Measurements from ENCODE around the gene CCM2. TPM values are rescaled to one million over a fixed set of nuclear protein-coding genes. Genes with fewer than 3 reads are reported as not detected.

CCM2 gene
- total RNA-seq, 2 experiments from 2014 or later, result 48.8 to 52.8 TPM

- H3K4me3 Mint-ChIP-seq, result peak overlapping the region; percentile 82
- no peaks in the 10 kb centered on the region for H3K9me3 Mint-ChIP-seq
These were observed 31.8 kb downstream of the CCM2 start for GRCh38 chr7:45031829-45032228.

DNA sequence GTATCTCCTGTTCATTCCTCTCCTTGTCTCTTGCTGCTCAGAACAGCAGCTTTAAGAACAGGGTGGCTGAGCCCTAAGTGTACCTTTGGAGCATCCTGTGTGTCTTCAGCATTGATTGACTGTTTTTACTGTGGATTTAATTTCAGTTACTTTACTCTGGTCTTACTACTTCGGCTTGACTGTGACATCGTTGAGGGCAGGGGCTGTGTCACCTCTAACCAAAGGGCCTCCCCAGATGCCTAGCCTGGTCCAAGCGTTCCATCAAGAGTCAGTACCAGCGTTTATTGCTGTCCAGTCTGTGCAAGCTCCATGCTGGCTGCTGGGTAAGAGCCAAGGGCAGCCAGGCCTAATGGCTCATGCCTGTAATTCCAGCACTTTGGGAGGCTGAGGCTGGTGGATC lies 32.4 kb downstream of the CCM2 start:
- H3K9me3 ChIP-seq (ENCODE audit: control insufficient read depth in 1 of 2, insufficient read depth in 1 of 2, low read length in 2 of 2), result no peaks in the 10 kb centered on the region
- intact Hi-C loops (cut with DNase I, micrococcal nuclease), result no loop called here
- no peak for DNase-seq
- ATAC-seq (ENCODE audit: poor library complexity), result no peak
- Mint-ChIP-seq H3K27me3 (no peaks in the 10 kb centered on the region), H3K4me3 (peak overlapping the region; percentile 82), H3K4me1 (ENCODE audit: low read depth) (peaks cover 79% of the 10 kb centered on the region), H3K36me3 (ENCODE audit: low read depth) (peaks cover 79% of the 10 kb centered on the region), H3K9me3 (no peaks in the 10 kb centered on the region), H3K27ac (peak overlapping the region; percentile 85)
- TF ChIP-seq, protein P1, sequence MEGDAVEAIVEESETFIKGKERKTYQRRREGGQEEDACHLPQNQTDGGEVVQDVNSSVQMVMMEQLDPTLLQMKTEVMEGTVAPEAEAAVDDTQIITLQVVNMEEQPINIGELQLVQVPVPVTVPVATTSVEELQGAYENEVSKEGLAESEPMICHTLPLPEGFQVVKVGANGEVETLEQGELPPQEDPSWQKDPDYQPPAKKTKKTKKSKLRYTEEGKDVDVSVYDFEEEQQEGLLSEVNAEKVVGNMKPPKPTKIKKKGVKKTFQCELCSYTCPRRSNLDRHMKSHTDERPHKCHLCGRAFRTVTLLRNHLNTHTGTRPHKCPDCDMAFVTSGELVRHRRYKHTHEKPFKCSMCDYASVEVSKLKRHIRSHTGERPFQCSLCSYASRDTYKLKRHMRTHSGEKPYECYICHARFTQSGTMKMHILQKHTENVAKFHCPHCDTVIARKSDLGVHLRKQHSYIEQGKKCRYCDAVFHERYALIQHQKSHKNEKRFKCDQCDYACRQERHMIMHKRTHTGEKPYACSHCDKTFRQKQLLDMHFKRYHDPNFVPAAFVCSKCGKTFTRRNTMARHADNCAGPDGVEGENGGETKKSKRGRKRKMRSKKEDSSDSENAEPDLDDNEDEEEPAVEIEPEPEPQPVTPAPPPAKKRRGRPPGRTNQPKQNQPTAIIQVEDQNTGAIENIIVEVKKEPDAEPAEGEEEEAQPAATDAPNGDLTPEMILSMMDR (IDR thresholded peaks at IDR 0.05), result no peak
- no peaks in the 10 kb centered on the region for H3K27me3 ChIP-seq (ENCODE audit: control insufficient read depth in 1 of 2, insufficient read depth in 2 of 2, low read length in 2 of 2)
- peaks cover 82% of the 10 kb centered on the region for H3K4me1 ChIP-seq (ENCODE audit: insufficient read depth, low read length)
- peak overlapping the region; percentile 23 to 44 for H3K27ac ChIP-seq (ENCODE audit: low read depth in 1 of 2, low read length in 2 of 2)
- ChIA-PET CTCF (interaction anchor here (0.7 to 1.3 kb wide), 3 partner anchors 22 to 104 kb away, joined by 3 to 5 read pairs (median 4); no protein-coding TSS in a partner anchor), POLR2A (interaction anchor here (1.2 to 13.4 kb wide), 3 partner anchors 20 to 53 kb away, joined by 3 to 367 read pairs (median 321); partner anchors contain the start of genes CCM2 and MYO1G)
- peaks cover 12% of the 10 kb centered on the region for H3K36me3 ChIP-seq (ENCODE audit: insufficient read depth, low read length)
- peak overlapping the region; percentile 28 for H3K4me3 ChIP-seq (ENCODE audit: low read length)

More at GRCh38 chr7:45031829-45032228, 31.8 kb downstream of the CCM2 start:
- DNase-seq (no peak), ATAC-seq (ENCODE audit: poor library complexity) (no peak)
- peaks cover 79% of the 10 kb centered on the region for H3K36me3 Mint-ChIP-seq (ENCODE audit: low read depth)
- ChIA-PET POLR2A (interaction anchor here (1.2 to 13.4 kb wide), 3 partner anchors 20 to 52 kb away, joined by 3 to 367 read pairs (median 321); partner anchors contain the start of genes CCM2 and MYO1G), CTCF (interaction anchor here (0.8 to 1.0 kb wide), 2 partner anchors 21 to 58 kb away, joined by 4 read pairs; no protein-coding TSS in a partner anchor)
- Histone ChIP-seq H3K27ac (ENCODE audit: low read depth in 1 of 2, low read length in 2 of 2) (peak overlapping the region; percentile 23 to 45), H3K4me3 (ENCODE audit: low read length) (peak overlapping the region; percentile 28), H3K9me3 (ENCODE audit: control insufficient read depth in 1 of 2, insufficient read depth in 1 of 2, low read length in 2 of 2) (no peaks in the 10 kb centered on the region), H3K4me1 (ENCODE audit: insufficient read depth, low read length) (peaks cover 83% of the 10 kb centered on the region), H3K27me3 (ENCODE audit: control insufficient read depth in 1 of 2, insufficient read depth in 2 of 2, low read length in 2 of 2) (no peaks in the 10 kb centered on the region), H3K36me3 (ENCODE audit: insufficient read depth, low read length) (peaks cover 12% of the 10 kb centered on the region)
- TF ChIP-seq, protein P1 (IDR thresholded peaks at IDR 0.05), result no peak
- H3K27ac Mint-ChIP-seq, result peak overlapping the region; percentile 85
- intact Hi-C loops (cut with DNase I, micrococcal nuclease), result no loop called here
- no peaks in the 10 kb centered on the region for H3K27me3 Mint-ChIP-seq
- H3K4me1 Mint-ChIP-seq (ENCODE audit: low read depth), result peaks cover 81% of the 10 kb centered on the region

GRCh38 chr7:45033261-45033930 lies 33.4 kb downstream of the CCM2 start:
- peaks cover 79% of the 10 kb centered on the region for H3K36me3 Mint-ChIP-seq (ENCODE audit: low read depth)
- peak in 4 of 14 experiments; percentile 28 to 38 (median 34) for DNase-seq
- intact Hi-C loops (cut with DNase I, micrococcal nuclease), result no loop called here

More at GRCh38 chr7:45033261-45033930, 33.4 kb downstream of the CCM2 start:
- H3K4me3 Mint-ChIP-seq, result peak overlapping the region; percentile 82
- H3K9me3 Mint-ChIP-seq, result no peaks in the 10 kb centered on the region
- Histone ChIP-seq H3K36me3 (ENCODE audit: insufficient read depth, low read length) (peaks cover 22% of the 10 kb centered on the region), H3K27ac (ENCODE audit: low read depth in 1 of 2, low read length in 2 of 2) (peak overlapping the region in 1 of 2 donors; percentile 27), H3K27me3 (ENCODE audit: control insufficient read depth in 1 of 2, insufficient read depth in 2 of 2, low read length in 2 of 2) (no peaks in the 10 kb centered on the region), H3K4me1 (ENCODE audit: insufficient read depth, low read length) (peaks cover 91% of the 10 kb centered on the region), H3K9me3 (ENCODE audit: control insufficient read depth in 1 of 2, insufficient read depth in 1 of 2, low read length in 2 of 2) (no peaks in the 10 kb centered on the region), H3K4me3 (ENCODE audit: low read length) (peak overlapping the region; percentile 28)
- H3K27ac Mint-ChIP-seq, result peak overlapping the region; percentile 85
- POLR2A ChIA-PET, result interaction anchor here (0.8 to 13.4 kb wide), 4 partner anchors 17 to 60 kb away, joined by 3 to 367 read pairs (median 162); partner anchors contain the start of genes CCM2 and MYO1G
- CTCF ChIA-PET, result interaction anchor here (0.8 to 1.6 kb wide), 5 partner anchors 11 to 103 kb away, joined by 3 to 7 read pairs (median 5); no protein-coding TSS in a partner anchor
- peaks cover 80% of the 10 kb centered on the region for H3K4me1 Mint-ChIP-seq (ENCODE audit: low read depth)
- ATAC-seq (ENCODE audit: poor library complexity), result peak; percentile 20
- H3K27me3 Mint-ChIP-seq, result no peaks in the 10 kb centered on the region
- TF ChIP-seq, protein P1 (IDR thresholded peaks at IDR 0.05), result no peak
